Activated naive CD4-positive, alpha-beta T cell (primary cell): ENCODE data around the gene BBS12.
"Not testable (repeated sequence)": the region's sequence is repeated elsewhere in the genome, so short reads cannot be mapped to it uniquely, and the experiment has no call there.

ENCODE experiments used
- DNase-seq, 4 experiments: peaks; one replicate each; lab custom pipeline; 2025; lab: John Stamatoyannopoulos, UW

BBS12 gene

GRCh38 chr4:122765692-122766352 is 33.3 kb downstream of the BBS12 start:
- no peak for DNase-seq

- DNase-seq, result no peak
These were observed 33.8 kb downstream of the BBS12 start for GRCh38 chr4:122766353-122766705.

GRCh38 chr4:122766950-122767349 is 34.4 kb downstream of the BBS12 start:
- no peak for DNase-seq

GRCh38 chr4:122771724-122772123 is 39.2 kb downstream of the BBS12 start:
- DNase-seq, result no peak

- DNase-seq, result no peak
These were observed 39.8 kb downstream of the BBS12 start for GRCh38 chr4:122772311-122772710.

- DNase-seq, result no peak
These were observed 40.5 kb downstream of the BBS12 start for GRCh38 chr4:122772986-122773385.

- no peak for DNase-seq
These were observed 42.5 kb downstream of the BBS12 start for GRCh38 chr4:122775039-122775438.

- no peak for DNase-seq
These were observed 43.7 kb downstream of the BBS12 start for GRCh38 chr4:122775987-122776836.

GRCh38 chr4:122776916-122777315 is 44.4 kb downstream of the BBS12 start:
- DNase-seq, result no peak

- no peak for DNase-seq
These were observed 45.6 kb downstream of the BBS12 start for GRCh38 chr4:122777846-122778673.

- no peak for DNase-seq
These were observed 49.0 kb downstream of the BBS12 start for GRCh38 chr4:122781486-122781885.

GRCh38 chr4:122783301-122784215 is 51.1 kb downstream of the BBS12 start:
- no peak for DNase-seq

GRCh38 chr4:122784261-122784660 is 51.8 kb downstream of the BBS12 start:
- DNase-seq, result no peak

- no peak for DNase-seq
These were observed 52.6 kb downstream of the BBS12 start for GRCh38 chr4:122785099-122785498.

GRCh38 chr4:122786296-122786695 is 53.8 kb downstream of the BBS12 start:
- DNase-seq, result not testable (repeated sequence)

- not testable (repeated sequence) for DNase-seq
These were observed 54.4 kb downstream of the BBS12 start for GRCh38 chr4:122786920-122787319.

GRCh38 chr4:122787940-122788339 is 55.4 kb downstream of the BBS12 start:
- DNase-seq, result no peak

GRCh38 chr4:122788935-122789334 is 56.4 kb downstream of the BBS12 start:
- no peak for DNase-seq

GRCh38 chr4:122793811-122794210 is 61.3 kb downstream of the BBS12 start:
- no peak for DNase-seq
